ENCODE data around the gene GBA2. TPM values are rescaled to one million over a fixed set of nuclear protein-coding genes. Genes with fewer than 3 reads are reported as not detected.

GBA2 gene
- polyA plus RNA-seq, 1 donor (not counting 4 experiments of a cell fraction or from before 2014, with no cell fraction given): 31.7 TPM

DNA sequence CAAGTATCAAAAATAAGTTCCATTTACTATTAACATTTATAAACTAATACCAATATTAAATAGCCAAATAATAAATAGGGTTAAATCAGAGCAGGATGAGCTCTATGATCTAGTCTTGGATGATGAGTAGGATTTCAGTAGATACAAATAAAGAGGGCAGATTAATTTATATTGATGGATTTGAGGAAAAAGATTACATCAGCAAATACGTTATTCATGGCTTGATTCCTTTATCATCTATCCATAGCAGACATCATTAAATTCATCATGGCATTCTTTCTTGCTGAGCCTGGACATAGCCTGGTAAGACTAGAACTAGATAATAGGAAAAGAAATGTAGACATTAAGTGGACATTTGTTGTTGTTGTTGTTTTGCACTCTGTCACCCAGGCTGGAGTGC is 18.4 kb upstream of the GBA2 start:
- dilution Hi-C loops (cut with MboI; ENCODE audit: extremely low pct_ligation_motif_present, low sequenced_read_pairs): no loop called here
- Histone ChIP-seq H3K4me2 (ENCODE audit: control insufficient read depth, extremely low read depth, insufficient read depth, low read depth, low read length) (no peak overlapping the region), H3K27ac (ENCODE audit: control insufficient read depth, insufficient read depth, low read length) (no peak overlapping the region), H3K36me3 (ENCODE audit: control insufficient read depth in 2 of 2, extremely low read depth in 1 of 2, insufficient read depth in 2 of 2, low read length in 2 of 2) (no peaks in the 10 kb centered on the region), H4K20me1 (ENCODE audit: control insufficient read depth, extremely low read depth, insufficient read depth, low read length) (no peaks in the 10 kb centered on the region), H3K9ac (ENCODE audit: control insufficient read depth, extremely low read depth, insufficient read depth, low read length) (no peak overlapping the region), H3K4me3 (ENCODE audit: control insufficient read depth in 2 of 3, extremely low read depth in 1 of 3, insufficient read depth in 2 of 3, low read depth in 1 of 3, low read length in 3 of 3) (no peak overlapping the region), H2AFZ (ENCODE audit: control insufficient read depth, low read length) (no peak overlapping the region), H3K9me3 (ENCODE audit: control insufficient read depth, low read depth, low read length) (no peaks in the 10 kb centered on the region), H3K27me3 (ENCODE audit: control insufficient read depth, extremely low read depth, insufficient read depth, low read length) (no peaks in the 10 kb centered on the region), H3K79me2 (ENCODE audit: control insufficient read depth, insufficient read depth, low read length) (no peaks in the 10 kb centered on the region), H3K4me1 (ENCODE audit: control insufficient read depth, extremely low read depth, insufficient read depth, low read length) (peaks cover 11% of the 10 kb centered on the region), H3K9me1 (ENCODE audit: control insufficient read depth, extremely low read depth, insufficient read depth, low read length) (no peaks in the 10 kb centered on the region)
- no peak for DNase-seq (ENCODE audit: low read depth, low spot score)
- TF ChIP-seq, protein P1, sequence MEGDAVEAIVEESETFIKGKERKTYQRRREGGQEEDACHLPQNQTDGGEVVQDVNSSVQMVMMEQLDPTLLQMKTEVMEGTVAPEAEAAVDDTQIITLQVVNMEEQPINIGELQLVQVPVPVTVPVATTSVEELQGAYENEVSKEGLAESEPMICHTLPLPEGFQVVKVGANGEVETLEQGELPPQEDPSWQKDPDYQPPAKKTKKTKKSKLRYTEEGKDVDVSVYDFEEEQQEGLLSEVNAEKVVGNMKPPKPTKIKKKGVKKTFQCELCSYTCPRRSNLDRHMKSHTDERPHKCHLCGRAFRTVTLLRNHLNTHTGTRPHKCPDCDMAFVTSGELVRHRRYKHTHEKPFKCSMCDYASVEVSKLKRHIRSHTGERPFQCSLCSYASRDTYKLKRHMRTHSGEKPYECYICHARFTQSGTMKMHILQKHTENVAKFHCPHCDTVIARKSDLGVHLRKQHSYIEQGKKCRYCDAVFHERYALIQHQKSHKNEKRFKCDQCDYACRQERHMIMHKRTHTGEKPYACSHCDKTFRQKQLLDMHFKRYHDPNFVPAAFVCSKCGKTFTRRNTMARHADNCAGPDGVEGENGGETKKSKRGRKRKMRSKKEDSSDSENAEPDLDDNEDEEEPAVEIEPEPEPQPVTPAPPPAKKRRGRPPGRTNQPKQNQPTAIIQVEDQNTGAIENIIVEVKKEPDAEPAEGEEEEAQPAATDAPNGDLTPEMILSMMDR (optimal IDR thresholded peaks at IDR 0.05 in 1 of 3, IDR thresholded peaks at IDR 0.05 in 1 of 3, conservative IDR thresholded peaks at IDR 0.05 in 1 of 3; ENCODE audit: extremely low read depth in 1 of 3, insufficient read depth in 2 of 3, low read length in 3 of 3): no peak
- TF ChIP-seq EZH2 (IDR thresholded peaks at IDR 0.05; ENCODE audit: low read length): no peak
- FAIRE-seq: no peak

DNA sequence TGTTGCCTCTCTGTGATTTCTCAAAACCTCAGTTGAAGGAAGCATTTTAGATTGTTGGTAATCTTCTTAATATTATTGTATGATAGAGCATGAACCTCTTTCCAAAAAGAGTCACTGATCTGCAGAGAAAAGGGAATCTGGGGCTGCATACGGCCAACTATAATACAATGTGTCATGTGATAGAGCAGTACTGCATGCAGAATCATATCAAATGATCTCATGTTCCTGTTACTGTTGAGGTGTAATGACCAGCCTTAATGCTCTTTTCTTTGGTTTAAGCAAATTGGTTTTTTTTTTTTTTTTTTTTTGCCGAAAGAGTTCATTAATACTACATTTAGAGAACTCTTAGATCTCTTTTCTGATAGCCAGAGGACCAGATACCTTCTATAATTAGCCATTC is 18.0 kb upstream of the GBA2 start:
- H3K27me3 ChIP-seq (ENCODE audit: control insufficient read depth, extremely low read depth, insufficient read depth, low read length): no peaks in the 10 kb centered on the region
- no peak overlapping the region for H3K4me3 ChIP-seq (ENCODE audit: control insufficient read depth in 2 of 3, extremely low read depth in 1 of 3, insufficient read depth in 2 of 3, low read depth in 1 of 3, low read length in 3 of 3)

More for the DNA sequence above, 18.0 kb upstream of the GBA2 start:
- Histone ChIP-seq H3K9me3 (ENCODE audit: control insufficient read depth, low read depth, low read length) (no peaks in the 10 kb centered on the region), H2AFZ (ENCODE audit: control insufficient read depth, low read length) (no peak overlapping the region), H3K36me3 (ENCODE audit: control insufficient read depth in 2 of 2, extremely low read depth in 1 of 2, insufficient read depth in 2 of 2, low read length in 2 of 2) (no peaks in the 10 kb centered on the region), H3K9me1 (ENCODE audit: control insufficient read depth, extremely low read depth, insufficient read depth, low read length) (no peaks in the 10 kb centered on the region), H3K79me2 (ENCODE audit: control insufficient read depth, insufficient read depth, low read length) (no peaks in the 10 kb centered on the region), H3K9ac (ENCODE audit: control insufficient read depth, extremely low read depth, insufficient read depth, low read length) (no peak overlapping the region), H3K4me2 (ENCODE audit: control insufficient read depth, extremely low read depth, insufficient read depth, low read depth, low read length) (no peak overlapping the region), H3K27ac (ENCODE audit: control insufficient read depth, insufficient read depth, low read length) (no peak overlapping the region), H4K20me1 (ENCODE audit: control insufficient read depth, extremely low read depth, insufficient read depth, low read length) (no peaks in the 10 kb centered on the region), H3K4me1 (ENCODE audit: control insufficient read depth, extremely low read depth, insufficient read depth, low read length) (peaks cover 8% of the 10 kb centered on the region)
- TF ChIP-seq EZH2 (IDR thresholded peaks at IDR 0.05; ENCODE audit: low read length): no peak
- TF ChIP-seq, protein P1 (optimal IDR thresholded peaks at IDR 0.05 in 1 of 3, IDR thresholded peaks at IDR 0.05 in 1 of 3, conservative IDR thresholded peaks at IDR 0.05 in 1 of 3; ENCODE audit: extremely low read depth in 1 of 3, insufficient read depth in 2 of 3, low read length in 3 of 3): no peak
- no peak for FAIRE-seq
- DNase-seq (ENCODE audit: low read depth, low spot score): no peak
- dilution Hi-C loops (cut with MboI; ENCODE audit: extremely low pct_ligation_motif_present, low sequenced_read_pairs): no loop called here
